GM10847 (cell line): ENCODE data around the gene CTNNBL1.

ENCODE experiments used
- POLR2A ChIP-seq: IDR thresholded peaks from 2 replicates; pipeline ENCODE4 v1.6.1; 2011; ENCODE audit not compliant: insufficient read length; ENCODE audit errors: extremely low read depth

Gene CTNNBL1

GRCh38 chr20:37894454-37894853, 200.6 kb downstream of the CTNNBL1 start:
- TF ChIP-seq POLR2A = no peak

DNA sequence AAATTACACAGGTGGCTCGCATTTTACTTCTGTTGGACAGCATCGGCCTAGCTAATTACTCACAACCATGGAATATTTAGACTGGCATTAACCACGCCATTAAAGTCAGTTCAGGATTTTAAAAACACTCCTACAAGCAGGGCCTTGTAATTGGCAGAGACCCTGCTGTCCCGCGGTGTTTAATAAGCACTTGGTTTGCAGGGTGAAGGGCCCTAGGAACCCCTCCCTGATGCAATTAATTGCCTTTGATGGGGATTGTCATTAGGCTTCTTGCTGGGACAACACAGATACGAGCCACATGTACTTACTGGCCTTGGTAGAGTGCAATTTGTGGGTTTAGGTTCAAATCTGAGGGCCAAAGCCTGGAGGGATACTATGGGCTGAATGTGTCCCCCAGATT, 201.3 kb downstream of the CTNNBL1 start:
- TF ChIP-seq POLR2A = no peak

DNA sequence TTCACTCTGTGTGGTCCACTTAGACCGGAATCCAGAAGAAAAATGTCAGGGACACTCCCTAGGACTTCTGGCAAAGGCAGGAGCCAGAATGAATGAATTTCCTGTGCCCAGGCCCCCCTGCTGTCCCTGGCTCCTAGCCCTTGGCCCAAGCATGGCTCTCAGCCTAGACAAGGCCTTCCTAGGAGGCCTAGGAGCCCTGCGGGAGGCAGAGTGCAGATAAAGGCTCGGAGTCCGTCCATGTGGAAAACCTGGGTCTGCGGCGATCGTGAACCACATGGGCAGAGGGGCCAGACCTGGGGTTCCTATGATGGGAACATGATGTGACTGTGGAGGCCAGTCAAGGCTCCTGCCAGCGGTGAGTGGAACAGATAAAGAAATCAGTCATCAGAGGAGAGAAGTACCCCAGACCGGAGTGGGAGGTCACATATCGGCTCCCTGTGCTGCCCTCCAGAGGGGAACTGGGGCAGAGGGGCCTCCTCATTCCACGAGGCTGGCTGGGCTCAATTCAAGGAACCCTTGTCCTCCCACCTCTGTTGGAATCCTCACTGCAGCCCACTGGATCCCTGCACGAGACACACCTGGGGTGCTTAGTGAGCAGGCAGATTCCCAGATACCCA, 203.2 kb downstream of the CTNNBL1 start:
- TF ChIP-seq POLR2A = no peak

DNA sequence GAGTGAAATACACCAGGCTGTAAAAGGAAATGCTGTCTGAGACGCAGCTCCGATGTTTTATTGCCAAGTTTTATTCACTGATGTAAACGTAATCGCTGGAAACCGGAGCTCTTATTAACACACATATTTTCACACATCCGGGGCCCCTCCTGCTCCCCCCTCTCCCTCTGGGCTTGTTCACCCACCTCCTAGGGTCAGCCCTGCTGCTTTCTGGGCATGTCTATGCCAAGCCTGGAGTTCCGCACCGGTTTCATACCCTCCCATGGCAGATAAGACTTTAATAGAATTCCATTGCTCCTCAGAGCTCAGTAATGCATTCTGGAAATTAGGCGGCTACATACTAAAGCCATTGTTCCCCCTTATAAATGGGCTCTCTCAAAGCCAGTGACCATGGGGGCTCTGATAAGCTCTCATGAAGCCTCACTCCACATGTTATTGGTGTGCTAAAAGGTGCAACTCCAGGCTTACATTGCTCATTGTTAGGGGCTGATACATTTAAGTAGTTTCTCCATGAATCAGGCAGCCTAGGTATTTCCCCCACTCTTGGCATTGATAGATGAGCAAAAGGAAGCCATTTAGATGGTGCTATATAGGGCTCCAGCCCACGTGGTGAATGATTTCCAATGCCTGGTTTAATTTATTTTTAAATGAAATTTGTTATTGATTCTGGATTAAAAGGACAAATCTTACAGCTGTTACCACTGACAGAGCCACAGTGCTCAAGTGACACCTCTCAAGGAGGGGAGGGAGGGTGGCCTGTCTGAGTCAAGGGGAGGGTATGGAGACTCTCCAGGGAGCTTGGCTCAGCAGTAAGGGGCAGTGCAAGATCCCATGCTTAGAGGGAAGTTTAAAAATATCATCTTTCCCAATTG, 204.6 kb downstream of the CTNNBL1 start:
- TF ChIP-seq POLR2A = no peak

DNA sequence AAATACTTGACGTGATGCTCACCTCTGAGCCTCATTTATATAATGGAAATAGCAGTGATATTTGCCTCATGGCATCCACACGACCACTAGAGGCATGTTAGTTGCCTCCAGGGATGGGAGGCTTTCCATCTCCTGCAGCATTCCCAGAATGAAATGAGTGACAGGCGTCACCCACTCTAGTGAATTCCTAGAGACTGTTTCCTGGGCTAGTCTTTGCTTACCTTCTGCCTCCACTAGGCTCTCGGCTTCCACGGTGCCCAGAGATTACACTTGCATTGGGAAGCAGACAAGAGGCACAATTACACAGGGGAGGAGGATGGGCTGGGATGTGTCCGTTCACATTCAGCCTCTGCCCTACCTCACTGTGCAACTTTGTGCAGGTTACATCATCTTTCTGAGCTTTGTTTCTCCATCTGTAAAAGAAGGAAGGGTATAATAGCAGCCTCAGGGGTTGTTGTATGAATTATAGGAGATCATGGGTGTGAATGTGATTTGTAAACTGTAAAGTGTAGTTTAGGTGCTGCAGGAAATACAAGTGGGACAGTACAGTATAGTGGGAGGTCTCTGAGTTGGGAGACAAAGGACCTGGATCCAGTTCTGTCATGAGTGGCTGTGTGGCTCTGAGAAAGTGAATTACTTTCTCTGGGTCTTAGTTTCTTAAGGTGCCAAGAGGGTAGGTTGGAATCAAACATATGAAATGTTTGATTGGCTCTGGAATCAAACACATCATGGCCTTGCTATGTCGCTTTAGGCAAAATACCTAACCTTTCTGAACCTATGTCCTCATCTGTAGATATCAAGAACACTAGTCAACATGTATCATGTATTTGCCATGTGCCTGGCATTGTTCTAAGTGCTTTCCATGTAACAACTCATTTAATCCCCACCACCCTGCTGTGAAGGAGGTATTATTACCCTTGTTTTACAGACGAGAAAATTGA, 205.5 kb downstream of the CTNNBL1 start:
- TF ChIP-seq POLR2A = no peak

- TF ChIP-seq POLR2A = no peak
Observed at GRCh38 chr20:37901240-37901639, 207.4 kb downstream of the CTNNBL1 start.

GRCh38 chr20:37901654-37902503, 208.0 kb downstream of the CTNNBL1 start:
- TF ChIP-seq POLR2A = no peak

DNA sequence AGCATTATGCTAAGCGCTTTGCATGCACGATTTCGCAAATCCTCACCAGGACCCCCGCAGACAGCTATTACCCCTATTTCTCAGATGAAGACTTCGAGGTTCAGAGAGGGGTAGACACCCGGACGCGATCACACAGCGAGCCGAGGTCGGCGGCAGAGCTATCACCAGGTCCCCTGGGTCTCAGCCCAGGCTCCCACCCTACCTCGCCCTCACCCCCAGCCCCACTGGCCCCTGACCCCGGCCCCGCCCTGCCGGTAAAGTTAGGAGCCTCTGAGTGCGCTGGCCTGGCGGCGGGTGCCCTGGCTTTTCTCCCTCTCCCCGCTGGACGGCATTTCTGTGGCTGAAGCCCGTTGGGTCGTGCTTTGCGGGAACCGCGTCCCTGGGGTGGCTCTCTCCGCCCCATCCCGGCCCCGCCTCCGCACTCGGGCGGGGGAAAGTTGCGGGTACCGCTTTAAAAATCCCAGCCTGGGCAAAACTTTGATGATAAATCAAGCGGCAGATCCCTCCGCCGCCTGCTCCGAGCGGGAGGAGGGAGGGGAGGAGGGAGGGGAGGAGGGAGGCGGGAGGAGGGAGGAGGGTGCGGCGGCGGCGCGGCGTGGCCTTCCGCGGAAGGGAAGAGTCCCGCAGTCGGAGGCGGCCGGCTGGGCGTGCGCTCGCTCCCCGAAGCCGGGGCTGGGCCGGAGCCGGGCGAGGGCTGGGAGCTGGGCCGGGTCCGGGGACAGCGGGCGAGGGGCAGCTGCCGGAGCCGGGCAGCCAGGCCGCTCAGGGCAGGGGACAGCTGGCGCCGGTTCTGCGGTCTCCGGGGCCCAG, 208.9 kb downstream of the CTNNBL1 start, which contains the start of gene VSTM2L:
Gene VSTM2L, plus strand, starts transcription at position 624 of the 810 bp plus-strand sequence. CDS start 224 bp downstream, outside the sequence.
- no peak for TF ChIP-seq POLR2A

DNA sequence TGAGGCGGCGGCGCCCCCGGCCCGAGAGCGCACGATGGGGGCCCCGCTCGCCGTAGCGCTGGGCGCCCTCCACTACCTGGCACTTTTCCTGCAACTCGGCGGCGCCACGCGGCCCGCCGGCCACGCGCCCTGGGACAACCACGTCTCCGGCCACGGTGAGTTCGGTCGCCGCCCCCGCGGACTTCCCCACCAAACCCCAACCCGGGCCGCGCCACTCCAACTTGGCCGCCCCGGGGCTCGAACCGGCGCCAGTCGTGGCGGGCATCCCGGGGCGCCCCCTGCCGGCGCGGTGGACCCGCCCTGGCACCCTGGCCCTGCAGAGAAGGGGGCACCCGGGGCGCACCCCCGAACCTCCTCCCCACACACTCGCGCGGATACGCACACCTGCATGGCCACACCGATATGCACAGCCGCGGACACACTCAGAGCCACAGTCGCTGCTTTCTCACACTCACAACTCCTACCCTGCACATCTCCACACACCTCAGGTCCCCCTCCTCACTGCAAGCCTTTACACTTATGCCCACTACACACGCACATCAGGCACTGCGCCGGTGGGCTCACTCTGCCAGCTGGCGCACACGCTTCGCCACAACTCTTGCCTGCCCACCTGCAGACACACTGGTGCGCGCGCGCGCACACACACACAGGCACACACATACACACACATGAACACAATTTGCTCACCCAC, 209.6 kb downstream of the CTNNBL1 start:
- no peak for TF ChIP-seq POLR2A

GRCh38 chr20:37904008-37904642, 210.3 kb downstream of the CTNNBL1 start:
- no peak for TF ChIP-seq POLR2A

DNA sequence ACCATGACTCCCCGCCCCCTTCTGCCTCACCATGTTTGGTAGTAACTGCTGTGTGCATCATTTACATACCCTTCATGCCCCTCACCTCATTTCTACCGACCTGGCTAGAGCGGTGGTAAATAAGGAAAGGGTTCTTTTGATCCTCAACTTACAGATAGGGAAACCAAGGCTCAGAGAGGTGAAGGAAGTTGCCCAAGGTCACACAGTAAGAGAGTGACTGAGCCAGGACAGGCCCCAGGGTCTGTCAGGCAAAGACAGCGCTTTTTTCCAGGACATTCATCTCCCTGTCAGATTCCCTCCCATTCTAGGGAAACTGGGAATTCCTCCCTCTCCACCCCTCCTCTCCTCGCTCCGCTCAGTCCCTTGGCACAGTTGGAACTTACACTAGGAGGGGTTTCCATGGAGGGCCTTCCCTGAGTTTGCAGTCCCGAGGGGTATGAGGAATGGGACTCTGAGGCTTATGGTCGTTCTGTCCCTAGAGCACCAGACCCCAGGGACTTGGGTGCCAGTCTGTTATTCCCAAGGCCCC, 211.1 kb downstream of the CTNNBL1 start:
- no peak for TF ChIP-seq POLR2A
